B cell (primary cell): Measurements from ENCODE around the gene PHLDB1. TPM values are rescaled to one million over a fixed set of nuclear protein-coding genes. Genes with fewer than 3 reads are reported as not detected.

Experiments
- ATAC-seq: fragments of 200-7000 bp; cut with Tn5 transposase; one replicate; pipeline ENCODE4 v1.10.0; 2021; ENCODE audit warnings: low read depth, mild to moderate bottlenecking, moderate number of reproducible peaks, moderate library complexity
- CTCF ChIA-PET: fragments of 350-600 bp; sonication (Branson Sonifier 250); formaldehyde crosslinking; loops from one replicate; lab custom pipeline; 2021; ENCODE audit warnings: antibody characterized with exemption, inconsistent platforms; lab: Charles Lee
- POLR2A ChIA-PET: fragments of 350-600 bp; sonication (Branson Sonifier 250); formaldehyde crosslinking; loops from one replicate; lab custom pipeline; 2021; ENCODE audit warnings: antibody characterized with exemption; lab: Charles Lee
- DNase-seq: peaks from one replicate; pipeline ENCODE4 v3.0.0; 2013
- H2AFZ ChIP-seq: 2 replicates; pipeline ENCODE4 v1.6.1; 2012; ENCODE audit warnings: mild to moderate bottlenecking, low read depth, low read length; ENCODE audit not compliant: insufficient read depth, poor library complexity, severe bottlenecking
- H3K27ac ChIP-seq, 2 donors: 1 replicate in 1 of 2; 2 replicates in 1 of 2; pipeline ENCODE4 v1.5.1; 2012 to 2013; ENCODE audit warnings: low read length in 2 of 2, mild to moderate bottlenecking in 2 of 2, moderate library complexity in 1 of 2
- H3K27me3 ChIP-seq, 4 experiments: fragments of 200-600 bp in 1 of 4; sonication (generic) in 1 of 4; replicated peaks in 1 of 4; 1 replicate in 2 of 4; 2 replicates in 2 of 4; pipeline versions ENCODE4 v1.6.1 to v1.7.0; 2013 to 2016; ENCODE audit warnings: low read length in 3 of 4, mild to moderate bottlenecking in 2 of 4, mixed read lengths in 1 of 4, moderate library complexity in 1 of 4; ENCODE audit not compliant: insufficient read depth in 4 of 4, control insufficient read depth in 3 of 4; ENCODE audit errors: control extremely low read depth in 1 of 4
- H3K36me3 ChIP-seq, 2 experiments: replicated peaks in 1 of 2; 1 replicate in 1 of 2; 2 replicates in 1 of 2; pipeline versions ENCODE4 v1.6.1 to v1.7.1; 2013; ENCODE audit warnings: low read length in 1 of 2; ENCODE audit not compliant: insufficient read depth in 2 of 2, control insufficient read depth in 1 of 2; ENCODE audit errors: control extremely low read depth in 1 of 2, extremely low read depth in 1 of 2
- H3K4me1 ChIP-seq, 2 donors: fragments of 200-600 bp in 1 of 2; sonication (generic) in 1 of 2; 1 replicate in 1 of 2; 2 replicates in 1 of 2; pipeline versions ENCODE4 v1.5.1 to v1.6.1; 2013 to 2017; ENCODE audit warnings: low read length in 2 of 2; ENCODE audit not compliant: control insufficient read depth in 2 of 2, insufficient read depth in 2 of 2
- H3K4me2 ChIP-seq: replicated peaks from 2 replicates; pipeline ENCODE3; 2012; ENCODE audit warnings: mild to moderate bottlenecking, low read depth, low read length; ENCODE audit not compliant: poor library complexity, severe bottlenecking
- H3K4me3 ChIP-seq, 5 experiments: fragments of 200-600 bp in 1 of 5; sonication (generic) in 1 of 5; 1 replicate in 3 of 5; 2 replicates in 2 of 5; pipeline versions ENCODE4 v1.5.1 to v1.7.0; 2011 to 2016; ENCODE audit warnings: low read length in 4 of 5, mild to moderate bottlenecking in 4 of 5, low read depth in 2 of 5, control low read depth in 1 of 5, moderate library complexity in 1 of 5; ENCODE audit not compliant: insufficient read depth in 1 of 5; ENCODE audit errors: control extremely low read depth in 1 of 5, extremely low read depth in 1 of 5
- H3K79me2 ChIP-seq: fragments of 200-600 bp; sonication (generic); one replicate; pipeline ENCODE4 v1.6.0; 2016; ENCODE audit warnings: low read length; ENCODE audit not compliant: control insufficient read depth, insufficient read depth
- H3K9ac ChIP-seq: fragments of 200-600 bp; sonication (generic); 2 replicates; pipeline ENCODE4 v1.6.1; 2017; ENCODE audit warnings: mild to moderate bottlenecking, low read length, moderate library complexity
- H3K9me3 ChIP-seq, 3 donors: one replicate each; pipeline versions ENCODE4 v1.6.1 to v1.7.1; 2013; ENCODE audit warnings: low read length in 2 of 3; ENCODE audit not compliant: control insufficient read depth in 2 of 3, insufficient read depth in 1 of 3; ENCODE audit errors: control extremely low read depth in 1 of 3
- H4K20me1 ChIP-seq: 2 replicates; pipeline ENCODE4 v1.6.0; 2012; ENCODE audit warnings: mild to moderate bottlenecking, low read length; ENCODE audit not compliant: insufficient read depth, control insufficient read depth, poor library complexity, severe bottlenecking
- H3K27ac Mint-ChIP-seq: one replicate; pipeline ENCODE4 v1.8.0; 2021; ENCODE audit warnings: mixed read lengths
- H3K27me3 Mint-ChIP-seq: one replicate; pipeline ENCODE4 v1.8.0; 2021; ENCODE audit warnings: mixed read lengths
- H3K4me1 Mint-ChIP-seq: one replicate; pipeline ENCODE4 v1.8.0; 2021; ENCODE audit warnings: mixed read lengths
- H3K4me3 Mint-ChIP-seq: one replicate; pipeline ENCODE4 v1.8.0; 2021; ENCODE audit warnings: mixed read lengths
- H3K9me3 Mint-ChIP-seq: one replicate; pipeline ENCODE4 v1.8.0; 2022; ENCODE audit warnings: mixed read lengths; ENCODE audit not compliant: insufficient read depth
- EZH2 ChIP-seq: IDR thresholded peaks from 2 replicates; pipeline ENCODE4 v1.6.1; 2012; ENCODE audit warnings: borderline replicate concordance, low read depth, mild to moderate bottlenecking, moderate library complexity, low read length; ENCODE audit not compliant: insufficient read depth, poor library complexity, severe bottlenecking
- WGBS: methylation state at CpG from one replicate; pipeline ENCODE4 v1.1.5; 2013; ENCODE audit warnings: missing lambda C conversion rate; ENCODE audit not compliant: insufficient coverage; 5-methylcytosine and 5-hydroxymethylcytosine counted together
- intact Hi-C: fragments of 100-400 bp; cut with micrococcal nuclease; formaldehyde crosslinking; loops from one replicate; pipeline ENCODE4 v1.10.0; 2022
- polyA minus RNA-seq: library from RNA; depleted of rRNA, polyadenylated mRNA; stranded (reverse); fragments of >200 nt; gene quantifications from 2 replicates; pipeline ENCODE4 v1.2.3, GENCODE V29; 2012
- polyA plus RNA-seq: library from polyadenylated mRNA; depleted of rRNA; stranded (reverse); fragments of >200 nt; gene quantifications from 2 replicates; pipeline ENCODE4 v1.2.3, GENCODE V29; 2012
- total RNA-seq, 2 donors: library from RNA; stranded (reverse); fragments of 120-200 nt in 1 of 2; gene quantifications; 1 replicate in 1 of 2; 2 replicates in 1 of 2; pipeline versions ENCODE4 v1.2.3 to v1.2.4, GENCODE V29; 2013 to 2022
- TF ChIP-seq, protein P1 (sequence below): fragments of 200-600 bp; IDR thresholded peaks from one replicate; pipeline ENCODE4 v1.8.0; 2022; ENCODE audit warnings: antibody characterized with exemption, mild to moderate bottlenecking

Gene PHLDB1
- total RNA-seq (1.7 and 2.4 TPM in 2 replicates), polyA plus RNA-seq (0.23 and 0.46 TPM in 2 replicates), polyA minus RNA-seq (1.1 TPM in 1 of 2 replicates, not detected in the other)
- total RNA-seq (2013): 1.4 TPM

DNA sequence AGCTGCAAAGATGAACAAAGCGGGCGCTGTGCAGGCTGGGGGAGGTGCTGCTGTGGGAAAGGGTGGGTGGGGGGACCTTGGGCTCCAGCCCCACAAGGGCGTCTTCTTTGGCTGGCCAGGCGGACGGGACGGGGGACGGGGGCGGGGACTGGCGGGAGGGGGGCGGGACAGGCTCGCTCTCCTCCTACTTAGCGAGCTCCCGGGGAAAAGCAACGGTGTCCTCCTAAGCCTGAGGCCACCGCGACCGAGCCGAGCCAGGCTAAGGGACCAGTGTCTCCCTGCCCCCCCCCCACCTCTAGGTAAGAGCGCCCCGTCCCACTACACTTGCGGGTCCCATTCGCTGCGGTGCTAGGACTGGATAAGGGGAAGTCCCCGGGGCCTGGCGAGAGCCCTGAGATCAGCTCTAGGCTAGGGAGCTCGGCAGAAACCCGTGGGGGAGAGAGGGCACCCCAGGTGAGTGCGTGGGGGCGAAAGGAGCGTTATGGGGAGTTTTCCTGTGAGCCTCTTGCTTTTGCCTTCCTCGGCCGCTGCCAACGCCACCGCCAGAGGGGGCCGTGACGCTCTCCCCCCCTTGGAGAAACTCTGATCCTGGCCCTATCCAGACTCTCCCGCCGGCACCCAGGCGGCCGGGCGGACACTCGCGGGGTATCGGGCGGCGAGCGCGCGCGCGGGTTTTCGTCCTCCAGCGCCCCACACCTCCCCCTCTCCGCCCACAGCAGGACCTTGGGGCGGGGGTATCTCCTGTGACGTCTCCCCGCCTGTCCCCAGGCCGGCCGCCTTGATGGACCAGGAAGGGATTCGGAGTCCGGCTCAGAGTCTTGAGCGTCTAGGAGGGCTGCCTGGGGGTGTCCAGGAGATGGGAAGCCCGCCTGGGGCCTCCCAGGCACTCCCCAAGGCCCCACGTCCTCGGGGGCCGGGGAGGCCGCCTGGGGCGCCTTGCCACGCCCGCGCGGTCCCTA, at the start of gene PHLDB1:
Gene PHLDB1 (plus strand): TSS at position 215 of the 959 bp plus-strand sequence. CDS start 6,222 bp downstream, outside the sequence.
- H3K9me3 ChIP-seq: peaks cover 0 to 12% (median 0%) of the 10 kb centered on the region in 3 donors
- TF ChIP-seq, protein P1, sequence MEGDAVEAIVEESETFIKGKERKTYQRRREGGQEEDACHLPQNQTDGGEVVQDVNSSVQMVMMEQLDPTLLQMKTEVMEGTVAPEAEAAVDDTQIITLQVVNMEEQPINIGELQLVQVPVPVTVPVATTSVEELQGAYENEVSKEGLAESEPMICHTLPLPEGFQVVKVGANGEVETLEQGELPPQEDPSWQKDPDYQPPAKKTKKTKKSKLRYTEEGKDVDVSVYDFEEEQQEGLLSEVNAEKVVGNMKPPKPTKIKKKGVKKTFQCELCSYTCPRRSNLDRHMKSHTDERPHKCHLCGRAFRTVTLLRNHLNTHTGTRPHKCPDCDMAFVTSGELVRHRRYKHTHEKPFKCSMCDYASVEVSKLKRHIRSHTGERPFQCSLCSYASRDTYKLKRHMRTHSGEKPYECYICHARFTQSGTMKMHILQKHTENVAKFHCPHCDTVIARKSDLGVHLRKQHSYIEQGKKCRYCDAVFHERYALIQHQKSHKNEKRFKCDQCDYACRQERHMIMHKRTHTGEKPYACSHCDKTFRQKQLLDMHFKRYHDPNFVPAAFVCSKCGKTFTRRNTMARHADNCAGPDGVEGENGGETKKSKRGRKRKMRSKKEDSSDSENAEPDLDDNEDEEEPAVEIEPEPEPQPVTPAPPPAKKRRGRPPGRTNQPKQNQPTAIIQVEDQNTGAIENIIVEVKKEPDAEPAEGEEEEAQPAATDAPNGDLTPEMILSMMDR: peak; percentile 51
- TF ChIP-seq EZH2: no peak
- H3K79me2 ChIP-seq: no peaks in the 10 kb centered on the region
- POLR2A ChIA-PET: interaction anchor here (0.6 to 0.7 kb wide), 3 partner anchors 14 to 127 kb away, joined by 4 to 6 read pairs (median 5); no protein-coding TSS in a partner anchor
- Mint-ChIP-seq H3K27me3 (peaks cover 18% of the 10 kb centered on the region), H3K9me3 (no peaks in the 10 kb centered on the region), H3K4me3 (peak within 1 kb of the TSS; percentile 86), H3K4me1 (peaks cover 25% of the 10 kb centered on the region), H3K27ac (peak within 1 kb of the TSS; percentile 83)
- H3K36me3 ChIP-seq: no peaks in the 10 kb centered on the region
- ATAC-seq: peak; percentile 4
- peak; percentile 70 for DNase-seq
- H2AFZ ChIP-seq: peak within 1 kb of the TSS; percentile 88
- H3K27ac ChIP-seq: peak within 1 kb of the TSS in 1 of 2 donors; percentile 51
- H3K27me3 ChIP-seq: peaks cover 0 to 38% (median 11%) of the 10 kb centered on the region in 4 experiments
- peak within 1 kb of the TSS; percentile 100 for H3K4me2 ChIP-seq
- peaks cover 26 to 38% of the 10 kb centered on the region in 2 donors for H3K4me1 ChIP-seq
- no peaks in the 10 kb centered on the region for H4K20me1 ChIP-seq
- CTCF ChIA-PET: interaction anchor here (1.2 to 2.4 kb wide), 3 partner anchors 13 to 38 kb away, joined by 3 to 8 read pairs (median 3); no protein-coding TSS in a partner anchor
- H3K9ac ChIP-seq: peak within 1 kb of the TSS; percentile 76
- intact Hi-C loops: no loop called here
- peak within 1 kb of the TSS in 4 of 5 experiments; percentile 60 to 78 (median 64) for H3K4me3 ChIP-seq
- under 1% methylated on average over 64 of the region's 72 CpGs for WGBS
